ENCODE data around the gene GAP43.
A peak's percentile ranks its signal among the peaks of the same experiment; 100 is the strongest.

Gene GAP43

GRCh38 chr3:115627180-115628074, 4.1 kb downstream of the GAP43 start:
- DNase-seq = no peak

DNA sequence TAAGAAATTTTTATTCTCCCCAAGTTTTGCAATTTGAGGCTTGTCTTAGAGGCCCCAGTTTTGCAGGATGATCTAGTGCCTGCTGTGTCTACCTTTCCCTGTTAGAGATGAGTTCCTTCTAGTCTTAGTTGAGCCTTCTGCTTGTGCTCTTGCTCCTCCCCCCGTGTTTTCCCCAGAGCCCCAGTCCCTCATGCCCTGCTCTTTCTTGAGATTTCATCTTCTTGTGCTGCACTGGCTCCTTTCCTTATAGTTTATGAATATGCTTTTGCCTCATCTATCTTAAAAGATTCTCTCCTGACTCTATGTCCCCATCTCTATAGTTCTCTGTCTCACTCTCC, 4.7 kb downstream of the GAP43 start:
- DNase-seq = no peak

- no peak for DNase-seq
These were observed 7.5 kb downstream of the GAP43 start for GRCh38 chr3:115630850-115631249.

DNA sequence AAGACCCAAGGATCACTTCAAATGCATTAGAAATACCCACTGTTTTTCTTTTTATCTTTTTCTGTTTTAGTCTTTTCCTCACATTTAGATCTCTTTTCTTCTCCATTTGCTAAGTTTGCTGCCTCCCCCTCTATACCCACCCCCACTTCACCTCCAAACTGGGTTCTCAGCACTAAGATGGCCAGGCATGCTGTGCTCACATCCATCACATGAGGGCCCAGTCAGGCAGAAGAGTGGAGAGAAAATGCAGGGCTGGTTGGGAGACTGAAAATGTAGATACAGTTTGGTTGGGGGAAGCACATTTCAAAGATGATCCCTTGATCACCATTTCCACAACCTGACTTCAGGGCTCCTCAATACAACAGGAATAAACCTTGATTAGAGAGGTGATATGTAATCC, 8.7 kb downstream of the GAP43 start:
- DNase-seq = no peak

GRCh38 chr3:115633467-115633866, 10.2 kb downstream of the GAP43 start:
- no peak for DNase-seq

GRCh38 chr3:115634052-115634451, 10.7 kb downstream of the GAP43 start:
- no peak for DNase-seq

- no peak for DNase-seq
These were observed 12.1 kb downstream of the GAP43 start for GRCh38 chr3:115635406-115635805.

DNA sequence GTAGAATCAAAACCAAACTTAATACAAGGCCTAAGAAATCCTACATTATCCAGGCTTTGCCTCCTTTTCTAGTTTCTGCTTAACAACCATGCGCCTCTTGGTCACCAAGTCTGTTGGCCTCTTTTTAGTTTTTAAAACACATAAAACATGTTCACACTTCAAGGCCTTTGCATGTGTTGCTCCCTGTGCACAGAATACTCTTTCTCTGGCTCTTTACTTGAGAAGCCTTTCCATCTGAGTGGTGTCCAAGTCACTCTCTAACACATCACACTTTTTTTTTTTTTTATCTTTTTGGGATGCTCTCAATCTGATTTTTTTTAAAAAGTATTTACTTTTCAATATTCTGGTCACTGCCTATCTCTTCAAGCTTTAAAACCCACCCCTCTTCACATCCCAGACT, 14.9 kb downstream of the GAP43 start:
- DNase-seq = no peak

DNA sequence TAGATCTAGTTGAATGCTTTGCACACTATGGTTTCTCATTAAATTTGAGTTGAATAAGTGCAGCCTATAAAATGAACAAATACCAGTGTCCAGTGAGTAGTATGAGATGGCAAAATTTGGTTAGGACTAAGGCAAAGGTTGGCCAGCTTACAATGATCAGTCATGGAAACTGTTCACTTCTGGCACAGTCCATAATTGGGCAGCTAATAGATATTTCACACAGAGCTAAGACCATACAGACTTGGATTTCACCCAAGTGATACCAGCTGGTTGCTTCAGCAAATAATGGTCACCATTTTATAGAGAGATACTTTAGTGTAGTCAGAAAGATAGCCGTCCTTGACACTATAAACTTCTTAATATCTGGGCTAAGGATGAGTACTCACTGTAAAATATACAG, 15.7 kb downstream of the GAP43 start:
- no peak for DNase-seq

DNA sequence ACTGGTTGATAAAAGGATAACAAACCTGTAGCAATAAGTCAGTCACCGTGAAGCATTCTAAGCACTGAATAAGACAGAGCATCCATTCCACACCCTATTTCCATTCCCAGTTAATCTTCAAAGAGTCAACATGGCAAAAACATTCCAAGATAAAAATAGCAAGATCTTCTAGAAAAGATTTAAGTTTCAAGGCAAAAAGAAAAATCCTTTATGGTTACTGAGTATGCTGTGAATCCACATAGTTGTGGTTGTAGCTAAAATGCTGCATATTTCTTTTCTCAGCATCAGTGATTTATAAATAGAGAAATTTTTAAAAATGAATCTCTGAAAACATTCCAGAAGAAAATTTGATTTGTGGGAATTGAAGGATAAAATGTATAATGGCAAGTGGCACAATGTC, 21.1 kb downstream of the GAP43 start:
- no peak for DNase-seq

DNA sequence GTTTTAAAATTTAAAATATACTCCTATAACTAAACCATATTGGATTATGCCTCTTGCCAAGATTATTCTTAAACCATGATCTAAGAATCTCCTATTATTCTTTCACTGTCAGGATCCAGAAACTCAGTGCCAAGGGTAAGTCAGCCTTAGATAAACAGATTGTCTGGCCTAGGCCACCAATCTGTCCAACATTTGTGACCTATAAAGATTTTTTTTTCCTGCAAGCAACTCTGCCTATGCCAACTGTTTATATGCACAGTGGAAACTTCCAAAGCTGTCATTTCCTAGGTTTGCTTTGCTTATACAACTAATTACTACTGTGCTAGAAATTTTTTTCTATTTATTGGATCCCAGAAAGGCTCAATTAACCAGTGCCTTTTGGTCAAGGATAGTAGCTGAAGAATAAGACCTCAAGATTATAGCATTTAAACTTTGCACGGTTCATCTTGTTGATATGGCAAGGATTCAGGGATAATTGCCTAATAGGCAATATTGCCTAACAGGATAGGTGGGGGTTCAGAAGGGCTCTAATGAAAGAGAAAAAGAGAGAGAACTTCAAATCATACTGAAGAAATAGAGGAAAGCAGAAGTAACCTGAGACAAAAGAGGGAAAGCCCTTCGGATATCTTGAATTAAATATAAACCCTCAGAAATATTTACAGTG, 22.8 kb downstream of the GAP43 start:
- DNase-seq = no peak

GRCh38 chr3:115648559-115648958, 25.2 kb downstream of the GAP43 start:
- DNase-seq = no peak

GRCh38 chr3:115651087-115651486, 27.8 kb downstream of the GAP43 start:
- no peak for DNase-seq

- no peak for DNase-seq
These were observed 28.3 kb downstream of the GAP43 start for GRCh38 chr3:115651599-115651998.

DNA sequence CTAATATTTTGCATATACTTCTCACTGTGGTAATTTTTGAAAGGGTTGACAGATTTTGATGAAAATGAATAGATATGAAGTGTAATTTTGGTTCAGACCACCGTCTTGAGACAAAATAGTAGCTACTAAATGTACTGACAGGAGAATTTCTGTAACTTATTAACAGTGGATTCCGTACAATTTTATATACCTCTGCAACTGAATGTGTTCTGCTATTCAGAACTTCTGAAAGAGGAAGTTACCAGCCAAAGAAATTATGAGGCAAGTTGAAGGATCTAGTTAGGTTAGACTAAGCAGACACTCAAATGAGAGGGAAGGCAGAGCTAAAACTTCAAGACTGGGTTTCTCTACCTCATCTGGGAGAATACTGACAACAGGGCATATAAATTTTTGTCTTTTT, 29.4 kb downstream of the GAP43 start:
- no peak for DNase-seq

GRCh38 chr3:115655761-115656282, 32.5 kb downstream of the GAP43 start:
- DNase-seq = no peak

DNA sequence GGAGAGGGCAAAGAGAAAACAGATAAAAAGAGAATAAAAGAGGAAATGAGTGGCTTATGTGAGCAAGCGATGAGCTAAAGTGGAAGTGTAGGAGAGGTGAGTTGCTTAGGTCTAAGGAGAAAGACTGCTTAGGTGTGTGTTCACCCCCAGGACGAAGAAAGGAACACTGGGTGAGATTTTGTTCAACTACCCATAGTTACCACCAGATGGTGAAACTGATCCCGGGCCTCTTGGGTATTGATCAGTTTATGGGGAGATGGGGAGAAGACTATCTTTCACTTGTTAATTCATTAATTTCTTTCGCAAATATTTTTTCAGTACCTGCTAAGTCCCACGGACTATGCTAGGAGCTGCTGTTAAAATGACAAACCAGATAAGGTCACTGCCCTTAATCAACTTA, 33.9 kb downstream of the GAP43 start:
- DNase-seq = peak; percentile 28

GRCh38 chr3:115658032-115658336, 34.7 kb downstream of the GAP43 start:
- DNase-seq = no peak

GRCh38 chr3:115658337-115659181, 35.2 kb downstream of the GAP43 start:
- DNase-seq = peak; percentile 76

DNA sequence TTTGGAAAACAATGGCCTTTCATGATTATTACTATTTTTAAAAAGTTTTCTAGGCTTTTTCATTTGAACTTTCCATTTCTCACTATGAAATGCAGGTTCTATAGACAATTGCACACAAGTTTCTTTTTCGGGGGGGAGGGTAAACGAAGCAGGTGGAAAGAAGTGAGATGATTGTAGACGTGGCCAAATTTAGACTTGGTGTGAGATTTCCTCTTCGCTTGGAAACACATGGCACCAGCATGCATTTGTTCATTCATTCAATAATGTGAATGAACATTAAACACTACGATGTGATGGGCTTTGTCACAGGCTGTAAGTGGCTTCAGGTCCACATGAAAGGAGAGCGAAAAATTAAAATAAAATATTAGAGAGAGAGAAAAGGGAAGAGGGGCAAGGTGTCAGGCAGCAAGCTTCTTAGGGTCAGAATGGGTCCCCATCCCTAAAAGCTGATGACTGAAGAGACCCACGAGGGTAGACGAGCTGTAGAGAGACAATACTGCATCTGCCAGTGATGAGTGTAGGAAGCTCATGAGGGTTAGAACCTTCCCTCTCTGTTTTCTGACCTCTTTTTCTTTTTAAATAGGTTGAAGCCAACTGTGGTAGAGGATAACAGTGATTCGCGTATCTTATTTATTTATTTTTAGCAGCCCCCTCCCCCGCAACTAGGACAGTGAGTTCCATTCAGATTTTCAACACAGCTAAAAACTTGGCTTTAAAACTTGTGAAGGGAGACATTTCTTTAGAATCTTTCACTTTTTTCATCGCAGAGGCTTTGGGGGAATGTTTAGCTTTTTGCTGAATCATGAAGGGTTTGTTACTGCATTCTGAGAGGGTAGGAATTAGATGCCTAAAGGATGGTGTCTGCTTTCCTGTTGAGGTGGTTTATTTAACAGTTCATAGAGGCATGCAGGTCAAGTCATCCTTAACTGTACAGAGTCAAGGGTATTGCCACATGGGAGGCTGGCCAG, 36.2 kb downstream of the GAP43 start:
- peak; percentile 21 for DNase-seq

DNA sequence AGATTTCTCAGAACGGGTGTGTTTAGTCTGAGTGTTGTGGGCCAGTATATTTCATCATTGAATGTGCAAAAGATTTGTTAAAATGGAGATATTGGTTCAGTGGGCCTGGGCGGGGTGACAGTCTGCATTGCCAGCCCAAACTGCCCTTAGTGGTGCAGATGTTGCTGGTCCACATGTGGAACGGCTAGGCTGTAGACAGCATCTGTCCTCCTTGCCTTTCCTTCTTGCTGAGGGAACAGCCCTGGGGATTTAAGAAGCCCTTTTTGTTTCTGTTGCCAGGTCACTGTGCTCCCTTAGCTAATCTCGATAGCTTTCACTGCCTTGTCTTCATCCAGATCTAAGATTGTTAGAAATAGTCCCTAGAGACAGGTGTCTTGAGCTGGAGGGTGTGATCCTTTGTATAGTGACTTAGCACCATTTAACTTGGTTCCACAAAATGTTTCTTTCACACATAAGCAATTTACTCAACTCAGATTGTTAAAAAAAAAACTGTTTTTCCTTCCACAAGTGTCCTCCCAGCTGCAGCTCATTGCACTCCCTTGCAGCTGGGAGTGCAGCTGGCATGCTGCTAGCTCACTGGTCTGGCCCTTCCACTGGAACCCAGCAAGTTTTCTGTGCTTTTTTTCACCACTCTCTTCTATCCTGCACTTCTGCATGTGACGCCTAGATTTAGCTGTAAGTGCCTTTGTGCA, 37.5 kb downstream of the GAP43 start:
- no peak for DNase-seq

DNA sequence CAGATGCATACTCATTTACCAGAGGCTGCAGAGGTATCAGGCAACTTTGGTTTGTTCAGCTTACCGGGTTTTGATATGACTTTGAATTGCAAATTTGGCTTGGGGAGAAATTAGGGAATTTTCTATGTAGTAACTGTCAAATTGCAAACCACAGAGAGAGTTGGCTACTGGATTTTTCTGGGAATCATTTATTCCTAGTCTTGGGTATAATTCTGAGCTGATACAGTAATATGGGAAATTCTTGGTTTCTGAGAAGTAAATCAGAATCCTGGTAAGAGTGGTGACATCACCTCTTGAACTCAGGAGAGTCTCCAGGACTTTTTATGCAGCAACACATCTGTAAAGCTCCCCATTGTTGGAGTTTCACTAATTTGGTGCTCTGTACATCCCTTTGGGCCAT, 39.0 kb downstream of the GAP43 start:
- no peak for DNase-seq

All from activated CD4-positive, alpha-beta T cell treated with anti-CD3 and anti-CD28 coated beads, Interleukin-2, Interleukin-6, amounts not matched to agents 100 ng/mL and 50 ng/mL, durations not matched to agents 16 hours and 8 hours (primary cell).